Endothelial cell of umbilical vein (primary cell): Measurements from ENCODE around the gene RNU5D-1. TPM values are rescaled to one million over a fixed set of nuclear protein-coding genes. Genes with fewer than 3 reads are reported as not detected.

Experiments used
- BruUV-seq: library from RNA; stranded (reverse); fragments of 400-500 nt; replicated peaks from 2 replicates; lab custom pipeline; 2021; lab: Mats Ljungman, UMichigan
- CTCF ChIA-PET: fragments of 300-600, 350-600 bp; sonication (Branson Sonifier 250); formaldehyde crosslinking; loops from one replicate; lab custom pipeline; 2021; ENCODE audit warnings: antibody characterized with exemption, inconsistent platforms; lab: Charles Lee
- POLR2A ChIA-PET: fragments of 300-600, 350-600 bp; sonication (Branson Sonifier 250); formaldehyde crosslinking; loops from one replicate; lab custom pipeline; 2021; ENCODE audit warnings: antibody characterized with exemption, inconsistent platforms; lab: Charles Lee
- DNase-seq: peaks from one replicate; pipeline ENCODE4 v3.0.0-alpha.2; 2011; ENCODE audit warnings: low read depth, low spot score
- FAIRE-seq: peaks from 2 replicates; lab custom pipeline; 2011; peaks lifted over from hg19 to GRCh38; lab: Jason Lieb, UNC
- H2AFZ ChIP-seq: 2 replicates; pipeline ENCODE4 v1.6.0; 2012; ENCODE audit warnings: low read depth, low read length, control low read depth, inconsistent platforms
- H3K27ac ChIP-seq: 2 replicates; pipeline ENCODE4 v1.5.1; 2011; ENCODE audit warnings: low read depth, mild to moderate bottlenecking, control low read depth, low read length, moderate library complexity; ENCODE audit not compliant: insufficient read depth
- H3K27me3 ChIP-seq, 2 experiments: 2 replicates each; pipeline versions ENCODE4 v1.6.0 to v1.6.1; 2011; ENCODE audit warnings: low read length in 2 of 2, mixed read lengths in 1 of 2; ENCODE audit not compliant: control insufficient read depth in 2 of 2, insufficient read depth in 2 of 2
- H3K36me3 ChIP-seq, 2 experiments: 2 replicates in 1 of 2; 3 replicates in 1 of 2; pipeline ENCODE4 v1.5.1; 2011; ENCODE audit warnings: low read length in 2 of 2, mild to moderate bottlenecking in 1 of 2, moderate library complexity in 1 of 2; ENCODE audit not compliant: control insufficient read depth in 2 of 2, insufficient read depth in 2 of 2; ENCODE audit errors: extremely low read depth in 1 of 2
- H3K4me1 ChIP-seq: 3 replicates; pipeline ENCODE4 v1.5.1; 2011; ENCODE audit warnings: mild to moderate bottlenecking, low read length; ENCODE audit not compliant: control insufficient read depth, insufficient read depth; ENCODE audit errors: extremely low read depth
- H3K4me2 ChIP-seq: 2 replicates; pipeline ENCODE4 v1.6.1; 2011; ENCODE audit warnings: low read length, control low read depth, mixed read lengths; ENCODE audit not compliant: insufficient read depth
- H3K4me3 ChIP-seq, 3 experiments: fragments of 200-600 bp in 1 of 3; sonication (generic), shearing (Covaris generic) in 1 of 3; replicated peaks in 1 of 3; 2 replicates each; pipeline ENCODE4 v1.5.1; 2011 to 2016; ENCODE audit warnings: control low read depth in 3 of 3, low read length in 3 of 3, mild to moderate bottlenecking in 2 of 3, inconsistent platforms in 1 of 3, low read depth in 1 of 3, moderate library complexity in 1 of 3; ENCODE audit not compliant: insufficient read depth in 1 of 3
- H3K79me2 ChIP-seq: 2 replicates; pipeline ENCODE4 v1.6.0; 2012; ENCODE audit warnings: low read length, inconsistent platforms; ENCODE audit not compliant: control insufficient read depth, insufficient read depth
- H3K9ac ChIP-seq: replicated peaks from 2 replicates; pipeline ENCODE3; 2011; ENCODE audit warnings: low read length, control low read depth; ENCODE audit not compliant: insufficient read depth; ENCODE audit errors: extremely low read depth
- H3K9me1 ChIP-seq: replicated peaks from 3 replicates; pipeline ENCODE4 v1.6.0; 2011; ENCODE audit warnings: mild to moderate bottlenecking, low read length; ENCODE audit not compliant: control insufficient read depth, insufficient read depth; ENCODE audit errors: extremely low read depth
- H3K9me3 ChIP-seq: replicated peaks from 2 replicates; pipeline ENCODE4 v1.5.1; 2012; ENCODE audit warnings: low read length, inconsistent platforms; ENCODE audit not compliant: control insufficient read depth, insufficient read depth
- H4K20me1 ChIP-seq: replicated peaks from 2 replicates; pipeline ENCODE3; 2011; ENCODE audit warnings: mild to moderate bottlenecking, low read length; ENCODE audit not compliant: control insufficient read depth, insufficient read depth; ENCODE audit errors: extremely low read depth
- CTCF ChIP-seq, 2 donors: IDR thresholded peaks; 1 replicate in 1 of 2; 2 replicates in 1 of 2; pipeline ENCODE4 v1.5.1; 2011; ENCODE audit warnings: low read length in 2 of 2, mild to moderate bottlenecking in 2 of 2, moderate library complexity in 2 of 2, control low read depth in 1 of 2, inconsistent platforms in 1 of 2, low read depth in 1 of 2; ENCODE audit not compliant: insufficient read depth in 1 of 2; ENCODE audit errors: extremely low read depth in 1 of 2
- EZH2 ChIP-seq: IDR thresholded peaks from 2 replicates; pipeline ENCODE4 v1.6.1; 2012; ENCODE audit warnings: borderline replicate concordance, low read depth, mild to moderate bottlenecking, moderate library complexity, low read length, inconsistent platforms; ENCODE audit not compliant: severe bottlenecking
- FOS ChIP-seq: IDR thresholded peaks from 2 replicates; pipeline ENCODE4 v1.6.1; 2011; ENCODE audit warnings: mild to moderate bottlenecking, low read length, moderate library complexity, borderline replicate concordance; ENCODE audit not compliant: insufficient read depth
- GATA2 ChIP-seq: IDR thresholded peaks from 2 replicates; pipeline ENCODE4 v1.7.0; 2011; ENCODE audit warnings: low read depth, mild to moderate bottlenecking, moderate library complexity, mixed read lengths, low read length; ENCODE audit not compliant: insufficient read length, insufficient read depth
- JUN ChIP-seq: IDR thresholded peaks from 2 replicates; pipeline ENCODE4 v1.6.1; 2011; ENCODE audit warnings: borderline replicate concordance, low read depth; ENCODE audit not compliant: insufficient read length, insufficient read depth
- MYC ChIP-seq: IDR thresholded peaks from one replicate; pipeline ENCODE4 v1.6.1; 2011; ENCODE audit warnings: mild to moderate bottlenecking, low read depth, low read length
- POLR2A ChIP-seq: IDR thresholded peaks from 2 replicates; pipeline ENCODE4 v1.6.1; 2012; ENCODE audit warnings: low read depth, mild to moderate bottlenecking, control low read depth, low read length
- POLR2AphosphoS5 ChIP-seq: IDR thresholded peaks from 2 replicates; pipeline ENCODE4 v1.6.1; 2012; ENCODE audit warnings: low read depth, mild to moderate bottlenecking, control low read depth, low read length, moderate library complexity; ENCODE audit not compliant: insufficient read depth
- dilution Hi-C: fragments of 300-500 bp; cut with MboI; formaldehyde crosslinking; loops from one replicate; pipeline ENCODE4 v1.15.0; 2019; ENCODE audit warnings: low sequenced_read_pairs; ENCODE audit not compliant: extremely low pct_ligation_motif_present
- intact Hi-C: fragments of 100-400 bp; cut with micrococcal nuclease; formaldehyde crosslinking; loops from one replicate; pipeline ENCODE4 v1.10.0; 2022
- polyA plus RNA-seq, 4 experiments: library from polyadenylated mRNA; depleted of rRNA in 3 of 4; stranded (reverse) in 3 of 4; unstranded in 1 of 4; fragments of >200 nt; gene quantifications; 2 replicates each; pipeline versions ENCODE4 v1.2.1 to v1.2.3, GENCODE V29; 2011 to 2012; ENCODE audit warnings: missing spikeins in 1 of 4
- total RNA-seq: library from RNA; stranded (reverse); gene quantifications from 2 replicates; pipeline ENCODE4 v1.2.3, GENCODE V29; 2021
- TF ChIP-seq, protein P1 (sequence below): IDR thresholded peaks from 2 replicates; pipeline ENCODE4 v1.6.1; 2011; ENCODE audit not compliant: insufficient read depth, insufficient read length

RNU5D-1 gene
- total and polyA plus RNA-seq, 2 donors (not counting 3 experiments of a cell fraction or from before 2014, with no cell fraction given), result not detected

DNA sequence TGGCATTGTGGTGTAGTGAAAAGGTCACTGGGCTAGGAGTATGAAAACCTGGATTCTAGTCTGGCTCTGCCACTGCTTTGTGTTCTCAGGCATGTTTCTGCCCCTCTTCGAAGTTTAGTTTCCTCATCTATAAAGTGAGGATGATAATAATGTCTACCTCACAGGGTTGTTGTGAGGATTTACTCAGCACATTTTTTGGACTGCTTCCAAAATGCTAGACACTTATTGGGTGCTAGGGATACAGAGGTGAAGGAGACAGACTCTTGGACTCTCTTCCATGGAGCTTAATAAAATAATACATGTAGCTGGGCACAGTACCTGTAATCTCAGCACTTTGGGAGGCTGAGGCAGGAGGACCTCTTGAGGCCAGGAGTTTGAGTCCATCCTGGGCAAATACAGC, 12.2 kb upstream of the RNU5D-1 start:
- Histone ChIP-seq H3K4me1 (peaks cover 14% of the 10 kb centered on the region), H3K4me3 (no peak overlapping the region), H3K27ac (no peak overlapping the region), H3K9ac (no peak overlapping the region), H3K9me1 (no peaks in the 10 kb centered on the region), H3K36me3 (peaks cover 1 to 3% of the 10 kb centered on the region in 2 experiments), H3K27me3 (no peaks in the 10 kb centered on the region), H3K4me2 (no peak overlapping the region), H3K79me2 (peaks cover 46% of the 10 kb centered on the region), H4K20me1 (no peaks in the 10 kb centered on the region), H3K9me3 (no peaks in the 10 kb centered on the region), H2AFZ (no peak overlapping the region)
- ChIA-PET POLR2A (no interaction called here), CTCF (interaction anchor here (4.5 kb wide), 1 partner anchor 13 kb away, joined by 21 read pairs; the partner anchor contains the start of gene RNU5D-1)
- dilution Hi-C loops (no loop called here), intact Hi-C loops (no loop called here)
- TF ChIP-seq CTCF (IDR thresholded peaks at IDR 0.05; ENCODE audit: extremely low read depth in 1 of 2, insufficient read depth in 1 of 2, low read depth in 1 of 2, low read length in 2 of 2) (no peak), POLR2A (no peak), POLR2AphosphoS5 (no peak), FOS (no peak), EZH2 (no peak), JUN (no peak), MYC (no peak), GATA2 (no peak)
- TF ChIP-seq, protein P1, sequence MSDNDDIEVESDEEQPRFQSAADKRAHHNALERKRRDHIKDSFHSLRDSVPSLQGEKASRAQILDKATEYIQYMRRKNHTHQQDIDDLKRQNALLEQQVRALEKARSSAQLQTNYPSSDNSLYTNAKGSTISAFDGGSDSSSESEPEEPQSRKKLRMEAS, result no peak
- DNase-seq (no peak), FAIRE-seq (no peak)
- BruUV-seq, result no TSS peak
